HG02973 (cell line): Measurements from ENCODE around the gene KCND3.
A peak's percentile ranks its signal among the peaks of the same experiment; 100 is the strongest.
"Not testable (repeated sequence)": the region's sequence is repeated elsewhere in the genome, so short reads cannot be mapped to it uniquely, and the experiment has no call there.

ENCODE experiments used
- ATAC-seq: cut with Tn5 transposase; IDR thresholded peaks from one replicate; pipeline ENCODE4 v1.9.1; 2021; ENCODE audit warnings: moderate library complexity; ENCODE audit not compliant: unreplicated experiment

Gene KCND3

GRCh38 chr1:111747947-111748346 lies 241.5 kb downstream of the KCND3 start:
- no peak for ATAC-seq

DNA sequence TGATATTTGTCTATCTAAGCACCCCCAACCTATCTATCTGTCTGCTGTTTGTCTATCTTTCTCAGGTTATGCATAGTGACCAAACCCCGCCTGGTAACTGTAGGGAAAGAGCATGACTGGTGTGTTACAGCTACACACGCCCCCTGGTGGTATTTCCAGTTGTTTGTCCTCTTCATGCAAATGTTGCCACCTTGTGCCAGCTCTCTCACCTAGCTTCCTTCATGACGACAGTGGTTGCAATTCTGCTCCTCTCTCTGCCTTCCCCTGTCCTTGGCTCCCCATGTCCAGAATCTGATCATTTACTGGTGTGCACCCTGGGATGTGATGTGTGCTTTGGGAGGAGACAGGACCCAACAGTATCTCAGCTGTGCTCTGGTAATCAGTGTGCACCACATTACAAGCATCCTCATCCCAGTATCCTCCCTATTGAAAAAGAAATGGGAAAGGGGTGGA lies 242.2 kb downstream of the KCND3 start:
- no peak for ATAC-seq

- ATAC-seq = no peak
These were observed 242.9 kb downstream of the KCND3 start for GRCh38 chr1:111746614-111746999.

DNA sequence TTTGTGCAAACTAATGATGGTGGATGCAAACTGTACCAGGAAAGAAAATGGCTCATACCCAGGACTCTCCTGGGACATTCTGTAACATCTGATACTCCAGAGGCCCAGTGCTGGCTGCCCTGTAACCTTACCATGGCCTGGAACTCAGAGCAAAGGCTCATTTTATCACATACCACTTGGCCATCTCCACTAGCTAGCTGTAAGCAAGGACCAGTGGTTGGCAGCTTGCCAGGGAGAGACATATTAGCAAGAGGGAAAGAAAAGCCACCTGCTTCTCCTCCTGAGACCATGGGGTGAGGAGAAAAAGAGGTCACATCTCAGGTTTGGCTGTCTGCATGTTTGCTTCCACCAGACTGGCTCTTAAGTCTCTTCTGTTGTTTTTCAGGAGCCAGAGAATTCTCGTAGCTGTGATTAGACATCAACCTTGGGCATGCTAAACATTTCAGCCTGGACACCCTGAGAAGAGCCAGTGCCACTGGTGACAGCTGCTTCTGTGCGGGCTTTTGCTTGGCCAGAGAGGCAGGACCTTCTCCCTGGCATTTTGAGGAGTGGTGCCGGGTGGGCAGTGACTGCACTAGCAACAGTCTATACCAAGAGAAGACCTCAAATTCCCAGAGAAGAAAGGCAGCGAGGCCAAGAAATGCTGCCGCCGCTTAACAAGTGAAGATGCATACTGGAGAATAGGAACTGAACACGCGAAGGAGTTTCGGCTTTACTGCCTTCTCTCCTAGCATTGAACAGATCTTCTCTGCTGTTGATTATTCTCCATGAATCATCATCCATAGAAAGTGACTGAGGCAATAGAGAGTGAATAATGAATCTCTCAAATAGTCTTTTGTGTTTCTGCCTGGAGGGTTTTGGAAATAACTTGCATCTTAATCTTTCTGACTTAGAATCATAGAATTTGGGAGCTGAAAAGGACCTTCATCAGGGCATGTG lies 243.5 kb downstream of the KCND3 start:
- ATAC-seq = no peak

- no peak for ATAC-seq
These were observed 245.8 kb downstream of the KCND3 start for GRCh38 chr1:111743679-111744101.

DNA sequence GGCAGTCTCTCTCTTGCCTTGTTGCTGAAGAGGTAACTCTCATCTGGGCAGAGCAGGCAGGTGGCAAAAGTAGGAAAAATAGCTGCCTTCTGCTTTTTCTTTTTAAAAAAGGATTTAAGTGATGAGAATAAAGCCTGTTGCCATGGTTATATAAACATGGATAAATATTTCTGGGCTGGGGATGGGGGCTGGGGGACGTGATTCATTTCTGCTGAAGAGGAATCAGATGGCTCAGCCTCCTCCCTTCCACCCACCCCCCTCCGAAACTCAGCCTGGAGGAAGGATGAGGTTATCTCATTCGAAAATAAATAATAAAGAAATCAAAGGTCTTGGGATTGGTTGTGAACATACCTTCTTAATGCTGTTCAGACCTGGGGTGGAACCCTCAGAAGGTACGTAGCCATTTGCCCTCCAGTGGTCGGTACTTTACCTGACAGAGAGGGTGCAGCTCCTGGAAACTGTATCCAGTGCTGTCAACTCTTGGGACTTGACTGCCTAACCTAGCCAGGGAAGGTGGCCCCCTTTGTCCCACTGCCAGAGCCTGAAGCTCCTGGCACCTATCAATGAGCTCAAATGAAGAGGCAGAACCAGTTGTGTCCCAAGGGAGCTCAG lies 246.4 kb downstream of the KCND3 start:
- ATAC-seq = no peak

DNA sequence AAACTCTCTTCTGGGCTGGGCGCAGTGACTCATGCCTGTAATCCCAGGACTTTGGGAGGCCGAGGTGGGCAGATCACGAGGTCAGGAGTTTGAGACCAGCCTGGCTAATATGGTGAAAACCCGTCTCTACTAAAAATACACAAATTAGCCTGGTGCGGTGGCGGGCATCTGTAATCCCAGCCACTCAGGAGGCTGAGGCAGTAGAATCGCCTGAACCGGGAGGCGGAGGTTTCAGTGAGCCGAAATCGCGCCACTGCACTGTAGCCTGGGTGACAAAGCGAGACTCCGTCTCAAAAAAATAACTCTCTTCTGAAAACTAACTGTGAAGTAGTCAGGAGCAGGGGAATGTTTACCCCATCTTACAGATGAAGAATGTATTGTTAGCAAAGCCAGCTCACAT lies 247.2 kb downstream of the KCND3 start:
- not testable (repeated sequence) for ATAC-seq

DNA sequence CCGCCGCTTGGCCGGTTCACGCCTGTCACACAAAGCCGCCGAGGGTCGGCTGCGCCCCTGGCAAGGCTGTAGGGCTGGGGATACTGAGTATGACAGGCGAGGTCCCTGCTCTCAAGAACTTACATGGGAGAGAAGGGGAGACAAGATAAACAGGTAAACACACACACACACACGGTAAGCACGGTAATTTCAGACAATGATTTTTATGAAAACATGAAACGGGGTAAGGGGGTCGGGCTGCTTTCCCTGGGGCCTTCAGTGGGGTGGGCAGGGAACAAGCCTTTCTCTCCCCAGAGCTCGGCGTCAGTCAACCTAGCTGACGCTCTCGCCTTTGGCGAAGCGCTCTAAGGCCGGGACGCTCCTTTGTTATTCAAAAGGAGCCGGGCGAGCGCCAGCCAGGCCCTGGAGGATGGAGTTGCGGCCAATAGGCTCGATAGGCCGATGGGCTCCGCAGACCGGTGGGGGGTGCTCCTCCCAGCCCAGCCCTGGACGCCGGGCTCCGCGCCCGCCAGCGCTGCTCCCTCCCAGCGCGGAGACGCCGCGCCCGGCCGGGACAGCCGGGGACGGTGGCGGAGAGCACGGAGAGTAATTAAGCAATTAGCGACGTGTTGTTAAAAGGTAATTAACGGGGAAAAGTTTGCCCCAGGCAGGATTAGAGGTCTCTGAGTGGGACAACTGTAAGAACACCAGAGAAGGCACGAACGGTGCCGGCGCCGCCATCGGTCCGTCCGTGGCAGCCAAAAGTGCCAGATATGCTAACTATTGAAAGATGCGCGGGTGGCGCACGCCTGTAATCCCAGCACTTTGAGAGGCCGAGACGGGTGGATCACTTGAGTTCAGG lies 249.3 kb downstream of the KCND3 start:
- no peak for ATAC-seq

- ATAC-seq = peak; percentile 69
These were observed 250.1 kb downstream of the KCND3 start, which contains the start of gene INKA2 for GRCh38 chr1:111739194-111739924. INKA2 (minus strand) TSS chr1:111739395; CDS start chr1:111739242, 153 bp downstream.

DNA sequence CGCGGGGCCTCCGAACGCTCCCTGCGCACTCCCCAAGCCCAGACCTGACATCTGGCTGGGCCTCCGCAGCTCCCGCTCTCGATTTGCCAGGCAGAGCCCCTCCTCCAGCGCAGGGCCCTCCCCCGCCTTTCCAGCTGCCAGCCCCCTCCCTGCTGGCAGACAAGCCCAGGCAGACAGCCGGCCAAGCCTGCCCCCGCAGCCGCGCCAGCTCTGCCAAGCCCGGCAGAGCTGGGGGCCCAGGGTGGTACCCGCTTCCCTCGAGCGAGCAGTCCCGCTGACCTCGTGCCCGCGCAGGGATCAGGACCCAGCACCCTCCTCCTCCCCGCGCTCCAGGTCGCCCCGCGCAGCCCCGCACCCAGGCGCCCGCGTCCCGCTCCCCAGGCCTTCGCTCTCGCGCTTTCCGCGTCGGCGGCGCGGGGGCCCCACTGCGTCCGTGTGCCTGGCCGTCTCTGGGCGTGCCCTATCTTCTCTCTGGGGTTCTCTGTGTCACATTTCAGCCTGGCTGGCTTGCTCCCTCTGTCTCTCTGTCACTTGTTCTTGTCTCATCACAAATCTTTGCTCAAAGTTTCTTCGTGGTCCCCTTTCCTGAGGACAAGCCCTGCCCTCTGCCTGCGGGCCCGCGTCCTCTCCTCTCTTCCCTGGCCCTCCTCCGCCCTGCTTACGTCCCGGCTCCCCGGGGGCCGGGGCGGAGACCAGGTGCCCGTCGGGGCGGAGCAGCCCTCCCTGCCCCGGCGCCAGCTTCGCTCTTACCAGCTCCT lies 250.9 kb downstream of the KCND3 start:
- ATAC-seq = peak; percentile 26

GRCh38 chr1:111738133-111738435 lies 251.4 kb downstream of the KCND3 start:
- ATAC-seq = no peak

- ATAC-seq = no peak
These were observed 252.0 kb downstream of the KCND3 start for GRCh38 chr1:111737216-111738132.

- no peak for ATAC-seq
These were observed 252.8 kb downstream of the KCND3 start for GRCh38 chr1:111736548-111737215.

DNA sequence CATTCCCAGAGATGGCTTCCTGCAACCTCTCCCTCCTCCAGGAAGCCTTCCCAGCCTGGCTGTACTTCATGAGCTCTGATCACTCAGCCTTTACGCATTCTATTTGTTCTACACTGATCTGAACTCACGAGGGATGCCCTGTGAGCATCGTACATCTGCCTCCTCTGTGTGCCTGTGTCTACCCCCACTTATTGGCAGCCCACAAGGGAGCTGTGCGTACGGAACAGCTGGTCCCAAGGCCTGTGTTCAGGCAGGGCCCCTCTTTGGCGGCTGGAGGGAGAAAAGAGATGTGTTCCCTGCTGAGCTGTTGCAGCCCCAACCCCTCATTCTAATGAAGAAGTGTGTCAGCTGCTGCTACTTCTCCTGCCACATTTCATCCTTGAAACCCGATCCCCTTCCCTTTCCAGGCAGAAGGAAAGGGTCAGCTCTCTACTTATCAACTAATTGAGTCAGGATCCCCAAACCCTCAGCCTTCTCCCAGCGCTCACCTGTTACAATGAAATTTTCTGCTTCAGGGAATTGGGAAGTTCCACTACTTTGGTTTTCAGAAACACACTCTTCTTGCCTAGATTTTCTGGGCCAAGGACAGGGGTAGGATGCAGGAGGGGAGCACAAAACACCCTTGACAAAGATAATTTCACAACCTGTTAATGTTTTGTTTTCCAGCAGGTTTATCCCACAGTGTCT lies 253.5 kb downstream of the KCND3 start:
- ATAC-seq = no peak

DNA sequence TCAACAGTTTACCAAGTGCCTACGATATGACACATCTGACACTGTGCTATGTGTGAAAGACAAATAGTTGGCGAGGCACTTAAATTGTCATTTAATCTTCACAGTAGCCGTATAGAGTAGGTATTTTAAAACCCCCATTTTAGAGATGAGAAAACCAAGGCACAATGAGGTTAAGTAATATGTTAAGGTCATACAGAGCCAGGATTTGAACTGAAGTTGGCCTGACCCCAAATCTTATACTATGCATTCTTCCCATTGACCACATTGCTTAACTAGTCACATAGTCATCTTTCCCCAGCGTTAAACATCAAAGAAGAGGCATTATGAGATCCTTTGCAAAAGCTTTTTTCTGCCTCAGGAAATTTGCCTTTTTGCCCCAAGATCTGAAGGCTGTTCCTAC lies 254.1 kb downstream of the KCND3 start:
- no peak for ATAC-seq

DNA sequence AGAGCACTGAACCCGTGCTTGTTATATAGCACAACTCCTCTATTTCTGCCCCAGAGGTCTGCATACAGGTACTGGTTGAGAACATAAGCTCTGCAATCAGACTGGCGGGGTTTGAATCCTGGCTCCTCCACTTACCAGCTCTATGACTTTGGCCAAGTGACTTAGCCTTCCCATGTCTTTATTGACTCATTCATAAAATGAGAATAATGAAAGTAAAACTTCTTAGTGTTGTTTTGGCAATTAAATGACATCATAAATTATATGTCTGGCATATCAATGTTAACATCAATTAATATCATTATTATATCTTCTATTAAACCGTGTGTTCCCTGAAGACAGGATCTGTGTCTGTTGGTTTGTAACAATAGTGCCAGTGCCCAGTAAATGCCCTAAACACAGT lies 254.6 kb downstream of the KCND3 start:
- no peak for ATAC-seq

- no peak for ATAC-seq
These were observed 255.0 kb downstream of the KCND3 start for GRCh38 chr1:111734426-111734825.

GRCh38 chr1:111733992-111734341 lies 255.5 kb downstream of the KCND3 start:
- no peak for ATAC-seq
